ENCODE data around the gene TRIP13.
"Not testable (repeated sequence)": the region's sequence is repeated elsewhere in the genome, so short reads cannot be mapped to it uniquely, and the experiment has no call there.

DNA sequence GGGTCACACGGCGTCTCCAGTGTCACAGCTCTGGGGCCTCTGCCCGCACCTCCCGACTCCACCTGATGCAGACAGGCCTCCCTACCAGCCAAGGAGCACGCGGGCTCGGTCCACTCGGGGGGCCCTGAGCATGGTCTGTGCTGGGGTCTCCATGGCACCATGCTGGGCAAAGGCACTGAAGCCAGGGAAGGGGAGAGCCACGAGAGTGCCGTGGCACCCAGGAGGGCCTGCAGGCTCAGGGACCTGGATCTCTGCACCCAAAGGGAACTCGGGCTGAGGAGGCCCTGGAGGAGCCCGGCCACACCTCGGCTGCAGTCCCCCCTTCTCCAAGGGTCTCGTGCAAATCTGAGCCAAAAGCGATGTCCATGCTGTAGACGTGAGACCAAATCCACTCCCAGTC, 48.3 kb upstream of the TRIP13 start:
- not testable (repeated sequence) for TF ChIP-seq EP300 (IDR thresholded peaks at IDR 0.05; ENCODE audit: borderline replicate concordance in 1 of 2, control insufficient read depth in 1 of 2, low read depth in 2 of 2, low read length in 2 of 2); POLR2AphosphoS2 (IDR thresholded peaks at IDR 0.05; ENCODE audit: low read depth, low read length)
- TF ChIP-seq, protein P1, sequence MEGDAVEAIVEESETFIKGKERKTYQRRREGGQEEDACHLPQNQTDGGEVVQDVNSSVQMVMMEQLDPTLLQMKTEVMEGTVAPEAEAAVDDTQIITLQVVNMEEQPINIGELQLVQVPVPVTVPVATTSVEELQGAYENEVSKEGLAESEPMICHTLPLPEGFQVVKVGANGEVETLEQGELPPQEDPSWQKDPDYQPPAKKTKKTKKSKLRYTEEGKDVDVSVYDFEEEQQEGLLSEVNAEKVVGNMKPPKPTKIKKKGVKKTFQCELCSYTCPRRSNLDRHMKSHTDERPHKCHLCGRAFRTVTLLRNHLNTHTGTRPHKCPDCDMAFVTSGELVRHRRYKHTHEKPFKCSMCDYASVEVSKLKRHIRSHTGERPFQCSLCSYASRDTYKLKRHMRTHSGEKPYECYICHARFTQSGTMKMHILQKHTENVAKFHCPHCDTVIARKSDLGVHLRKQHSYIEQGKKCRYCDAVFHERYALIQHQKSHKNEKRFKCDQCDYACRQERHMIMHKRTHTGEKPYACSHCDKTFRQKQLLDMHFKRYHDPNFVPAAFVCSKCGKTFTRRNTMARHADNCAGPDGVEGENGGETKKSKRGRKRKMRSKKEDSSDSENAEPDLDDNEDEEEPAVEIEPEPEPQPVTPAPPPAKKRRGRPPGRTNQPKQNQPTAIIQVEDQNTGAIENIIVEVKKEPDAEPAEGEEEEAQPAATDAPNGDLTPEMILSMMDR (IDR thresholded peaks at IDR 0.05 in 2 of 3, conservative IDR thresholded peaks at IDR 0.05 in 1 of 3; ENCODE audit: control insufficient read depth in 2 of 3, extremely low read depth in 1 of 3, insufficient read depth in 1 of 3, low read depth in 3 of 3, low read length in 3 of 3), result not testable (repeated sequence)

Data from GM12878 (cell line).